A673 (cell line): ENCODE results near the gene NUDT3.

Experiments
- EZH2 ChIP-seq: fragments of 200-600 bp; sonication (generic); IDR thresholded peaks from 2 replicates; pipeline ENCODE4 v1.6.1; 2017; ENCODE audit warnings: borderline replicate concordance, low read depth, mild to moderate bottlenecking, mixed read lengths, antibody characterized with exemption, low read length; ENCODE audit not compliant: poor library complexity, severe bottlenecking
- TF ChIP-seq, protein P1 (sequence below): fragments of 300-800, 200-600 bp; sonication (generic); conservative IDR thresholded peaks from 2 replicates; pipeline ENCODE4 v1.5.1; 2017; ENCODE audit warnings: low read depth, mild to moderate bottlenecking, antibody characterized with exemption, low read length, moderate library complexity, mixed read lengths

DNA sequence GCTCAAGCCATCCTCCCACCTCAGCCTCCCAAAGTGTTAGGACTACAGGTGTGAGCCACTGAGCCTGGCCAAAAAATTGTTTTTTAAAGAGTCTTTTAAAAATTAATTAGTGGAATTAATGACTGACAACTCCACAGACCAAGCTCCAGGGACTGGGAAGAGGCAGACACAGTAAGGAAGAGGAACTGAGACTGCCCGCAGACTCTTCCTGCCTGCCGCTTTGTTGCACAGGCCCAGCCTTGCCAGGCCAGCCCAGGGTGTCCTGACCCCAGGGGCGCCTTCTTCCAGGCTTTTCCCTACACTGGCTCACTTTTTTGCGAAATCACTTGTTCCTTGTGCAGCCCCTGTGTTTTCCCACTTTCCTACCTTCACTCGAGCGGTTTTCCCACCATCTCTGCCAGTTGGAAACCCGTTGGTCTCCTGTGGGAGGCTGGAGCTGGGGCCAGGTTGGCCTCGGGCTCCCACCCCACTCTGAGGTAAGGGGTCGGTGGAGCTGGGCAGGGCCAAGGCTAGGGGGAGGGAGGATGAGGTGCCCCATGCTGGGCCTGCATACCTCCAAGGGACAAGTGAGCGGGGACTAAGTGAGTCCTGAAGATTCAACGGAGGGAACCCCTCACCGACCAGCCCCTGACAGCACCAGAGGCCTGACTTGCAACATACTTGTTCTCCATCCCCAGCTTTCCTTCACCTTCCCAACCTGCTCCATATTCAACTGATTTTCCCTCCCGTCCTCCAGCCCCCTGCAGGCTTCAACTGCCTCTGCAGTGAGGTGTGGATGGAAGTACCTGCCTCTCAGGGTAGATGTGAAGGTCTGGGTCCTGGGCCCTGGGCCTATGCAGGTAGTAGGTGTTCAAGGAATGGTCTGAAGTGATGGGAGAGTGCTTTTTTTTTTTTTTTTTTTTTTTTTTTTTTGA lies 120.2 kb downstream of the NUDT3 start:
- TF ChIP-seq, protein P1, sequence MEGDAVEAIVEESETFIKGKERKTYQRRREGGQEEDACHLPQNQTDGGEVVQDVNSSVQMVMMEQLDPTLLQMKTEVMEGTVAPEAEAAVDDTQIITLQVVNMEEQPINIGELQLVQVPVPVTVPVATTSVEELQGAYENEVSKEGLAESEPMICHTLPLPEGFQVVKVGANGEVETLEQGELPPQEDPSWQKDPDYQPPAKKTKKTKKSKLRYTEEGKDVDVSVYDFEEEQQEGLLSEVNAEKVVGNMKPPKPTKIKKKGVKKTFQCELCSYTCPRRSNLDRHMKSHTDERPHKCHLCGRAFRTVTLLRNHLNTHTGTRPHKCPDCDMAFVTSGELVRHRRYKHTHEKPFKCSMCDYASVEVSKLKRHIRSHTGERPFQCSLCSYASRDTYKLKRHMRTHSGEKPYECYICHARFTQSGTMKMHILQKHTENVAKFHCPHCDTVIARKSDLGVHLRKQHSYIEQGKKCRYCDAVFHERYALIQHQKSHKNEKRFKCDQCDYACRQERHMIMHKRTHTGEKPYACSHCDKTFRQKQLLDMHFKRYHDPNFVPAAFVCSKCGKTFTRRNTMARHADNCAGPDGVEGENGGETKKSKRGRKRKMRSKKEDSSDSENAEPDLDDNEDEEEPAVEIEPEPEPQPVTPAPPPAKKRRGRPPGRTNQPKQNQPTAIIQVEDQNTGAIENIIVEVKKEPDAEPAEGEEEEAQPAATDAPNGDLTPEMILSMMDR: no peak
- TF ChIP-seq EZH2: no peak
